Measurements from ENCODE around the gene ZSCAN9. TPM values are rescaled to one million over a fixed set of nuclear protein-coding genes. Genes with fewer than 3 reads are reported as not detected.

The ZSCAN9 gene
- total and polyA plus RNA-seq, 2 of the 13 experiments (the other 11 are each of a cell fraction or from before 2014, with no cell fraction given), result 14.6 to 17.8 TPM

DNA sequence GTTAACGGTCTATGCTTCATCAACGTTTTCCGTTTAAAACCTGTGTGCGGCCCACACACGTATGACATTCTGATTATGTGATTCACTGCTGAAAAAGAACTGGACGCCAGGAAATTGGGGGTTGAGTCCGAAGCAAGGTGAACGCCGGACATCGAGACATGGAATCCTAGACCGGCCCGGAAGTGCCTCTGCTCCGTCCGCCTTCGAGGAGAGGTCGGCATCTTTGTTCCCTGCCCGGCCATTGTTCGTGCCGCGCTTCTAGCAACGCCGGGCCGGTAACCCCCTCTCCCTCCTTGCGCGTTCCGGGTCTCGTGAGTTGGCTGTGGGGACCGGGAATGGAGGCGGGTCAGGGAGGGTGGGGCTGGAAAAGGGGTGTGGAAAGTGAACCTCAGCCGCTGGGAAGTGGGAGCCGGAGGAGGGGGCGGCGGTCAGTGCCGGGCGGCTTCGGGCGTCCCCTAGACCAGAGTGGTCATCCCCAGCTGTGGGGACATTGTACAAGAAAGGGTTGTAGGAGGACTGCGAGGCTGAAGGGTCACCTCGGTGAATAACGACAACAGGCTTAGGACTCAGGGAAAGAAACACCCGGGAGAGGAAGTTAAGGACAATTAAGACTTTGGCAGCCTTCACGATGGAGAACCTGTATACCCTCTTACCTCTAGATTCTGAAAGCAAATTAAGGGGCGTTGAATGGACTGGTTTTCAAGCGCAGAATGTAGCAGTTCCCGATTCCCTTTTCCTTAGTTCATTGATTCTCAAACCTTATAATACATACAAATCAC lies at the start of gene ZSCAN9 (continued):
- TF ChIP-seq, protein P1, sequence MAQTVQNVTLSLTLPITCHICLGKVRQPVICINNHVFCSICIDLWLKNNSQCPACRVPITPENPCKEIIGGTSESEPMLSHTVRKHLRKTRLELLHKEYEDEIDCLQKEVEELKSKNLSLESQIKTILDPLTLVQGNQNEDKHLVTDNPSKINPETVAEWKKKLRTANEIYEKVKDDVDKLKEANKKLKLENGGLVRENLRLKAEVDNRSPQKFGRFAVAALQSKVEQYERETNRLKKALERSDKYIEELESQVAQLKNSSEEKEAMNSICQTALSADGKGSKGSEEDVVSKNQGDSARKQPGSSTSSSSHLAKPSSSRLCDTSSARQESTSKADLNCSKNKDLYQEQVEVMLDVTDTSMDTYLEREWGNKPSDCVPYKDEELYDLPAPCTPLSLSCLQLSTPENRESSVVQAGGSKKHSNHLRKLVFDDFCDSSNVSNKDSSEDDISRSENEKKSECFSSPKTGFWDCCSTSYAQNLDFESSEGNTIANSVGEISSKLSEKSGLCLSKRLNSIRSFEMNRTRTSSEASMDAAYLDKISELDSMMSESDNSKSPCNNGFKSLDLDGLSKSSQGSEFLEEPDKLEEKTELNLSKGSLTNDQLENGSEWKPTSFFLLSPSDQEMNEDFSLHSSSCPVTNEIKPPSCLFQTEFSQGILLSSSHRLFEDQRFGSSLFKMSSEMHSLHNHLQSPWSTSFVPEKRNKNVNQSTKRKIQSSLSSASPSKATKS (CRISPR knock-in tag; IDR thresholded peaks at IDR 0.05), result no peak
- TF ChIP-seq ZNF20 (CRISPR knock-in tag; IDR thresholded peaks at IDR 0.05), result peak; percentile 71; the same call in 1 of the 2 replicates
- peak; percentile 74; the same call in 1 of the 2 replicates for TF ChIP-seq ZNF552 (CRISPR knock-in tag; IDR thresholded peaks at IDR 0.05; ENCODE audit: borderline replicate concordance)
- TF ChIP-seq ZFAT (CRISPR knock-in tag; conservative IDR thresholded peaks at IDR 0.05), result no peak
- no peak for TF ChIP-seq PRMT3 (CRISPR knock-in tag; IDR thresholded peaks at IDR 0.05; ENCODE audit: borderline replicate concordance, low read depth)
- peak; percentile 98 for TF ChIP-seq KAT7 (CRISPR knock-in tag; IDR thresholded peaks at IDR 0.05; ENCODE audit: borderline replicate concordance)
- TF ChIP-seq NR1H2 (CRISPR knock-in tag; IDR thresholded peaks at IDR 0.05; ENCODE audit: borderline replicate concordance, low read depth), result 0 out of 2 replicates have a peak, but pooled peaks have one; percentile 46
- peak; percentile 59; the same call in 1 of the 2 replicates for TF ChIP-seq MAZ (IDR thresholded peaks at IDR 0.05; ENCODE audit: borderline replicate concordance, low read depth, low read length)
- peak; percentile 92; the same call in 1 of the 2 replicates for TF ChIP-seq MAZ (CRISPR knock-in tag; IDR thresholded peaks at IDR 0.05; ENCODE audit: low read depth)
- no peak for TF ChIP-seq THYN1 (CRISPR knock-in tag; IDR thresholded peaks at IDR 0.05; ENCODE audit: borderline replicate concordance, low read depth)
- TF ChIP-seq CREM (IDR thresholded peaks at IDR 0.05), result peak; percentile 70; the same call in 1 of the 2 replicates
- TF ChIP-seq CREM (CRISPR knock-in tag; IDR thresholded peaks at IDR 0.05), result no peak
- TF ChIP-seq ZNF557 (CRISPR knock-in tag; IDR thresholded peaks at IDR 0.05), result no peak
- no peak for TF ChIP-seq CEBPB (IDR thresholded peaks at IDR 0.05; ENCODE audit: borderline replicate concordance, low read depth, low read length)
- TF ChIP-seq, protein P2, sequence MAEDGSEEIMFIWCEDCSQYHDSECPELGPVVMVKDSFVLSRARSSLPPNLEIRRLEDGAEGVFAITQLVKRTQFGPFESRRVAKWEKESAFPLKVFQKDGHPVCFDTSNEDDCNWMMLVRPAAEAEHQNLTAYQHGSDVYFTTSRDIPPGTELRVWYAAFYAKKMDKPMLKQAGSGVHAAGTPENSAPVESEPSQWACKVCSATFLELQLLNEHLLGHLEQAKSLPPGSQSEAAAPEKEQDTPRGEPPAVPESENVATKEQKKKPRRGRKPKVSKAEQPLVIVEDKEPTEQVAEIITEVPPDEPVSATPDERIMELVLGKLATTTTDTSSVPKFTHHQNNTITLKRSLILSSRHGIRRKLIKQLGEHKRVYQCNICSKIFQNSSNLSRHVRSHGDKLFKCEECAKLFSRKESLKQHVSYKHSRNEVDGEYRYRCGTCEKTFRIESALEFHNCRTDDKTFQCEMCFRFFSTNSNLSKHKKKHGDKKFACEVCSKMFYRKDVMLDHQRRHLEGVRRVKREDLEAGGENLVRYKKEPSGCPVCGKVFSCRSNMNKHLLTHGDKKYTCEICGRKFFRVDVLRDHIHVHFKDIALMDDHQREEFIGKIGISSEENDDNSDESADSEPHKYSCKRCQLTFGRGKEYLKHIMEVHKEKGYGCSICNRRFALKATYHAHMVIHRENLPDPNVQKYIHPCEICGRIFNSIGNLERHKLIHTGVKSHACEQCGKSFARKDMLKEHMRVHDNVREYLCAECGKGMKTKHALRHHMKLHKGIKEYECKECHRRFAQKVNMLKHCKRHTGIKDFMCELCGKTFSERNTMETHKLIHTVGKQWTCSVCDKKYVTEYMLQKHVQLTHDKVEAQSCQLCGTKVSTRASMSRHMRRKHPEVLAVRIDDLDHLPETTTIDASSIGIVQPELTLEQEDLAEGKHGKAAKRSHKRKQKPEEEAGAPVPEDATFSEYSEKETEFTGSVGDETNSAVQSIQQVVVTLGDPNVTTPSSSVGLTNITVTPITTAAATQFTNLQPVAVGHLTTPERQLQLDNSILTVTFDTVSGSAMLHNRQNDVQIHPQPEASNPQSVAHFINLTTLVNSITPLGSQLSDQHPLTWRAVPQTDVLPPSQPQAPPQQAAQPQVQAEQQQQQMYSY (CRISPR knock-in tag; IDR thresholded peaks at IDR 0.05), result no peak
- no peak for TF ChIP-seq NFATC3 (CRISPR knock-in tag; IDR thresholded peaks at IDR 0.05)
- peak; percentile 84 for TF ChIP-seq ZNF891 (CRISPR knock-in tag; IDR thresholded peaks at IDR 0.05)
- peak; percentile 77 for TF ChIP-seq U2AF1 (optimal IDR thresholded peaks at IDR 0.05; ENCODE audit: low read depth, low read length)
- TF ChIP-seq, protein P3, sequence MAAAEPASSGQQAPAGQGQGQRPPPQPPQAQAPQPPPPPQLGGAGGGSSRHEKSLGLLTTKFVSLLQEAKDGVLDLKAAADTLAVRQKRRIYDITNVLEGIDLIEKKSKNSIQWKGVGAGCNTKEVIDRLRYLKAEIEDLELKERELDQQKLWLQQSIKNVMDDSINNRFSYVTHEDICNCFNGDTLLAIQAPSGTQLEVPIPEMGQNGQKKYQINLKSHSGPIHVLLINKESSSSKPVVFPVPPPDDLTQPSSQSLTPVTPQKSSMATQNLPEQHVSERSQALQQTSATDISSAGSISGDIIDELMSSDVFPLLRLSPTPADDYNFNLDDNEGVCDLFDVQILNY (CRISPR knock-in tag; conservative IDR thresholded peaks at IDR 0.05), result peak; percentile 74; the same call in 1 of the 2 replicates
- TF ChIP-seq KLF6 (CRISPR knock-in tag; IDR thresholded peaks at IDR 0.05), result peak; percentile 67
- TF ChIP-seq, protein P4, sequence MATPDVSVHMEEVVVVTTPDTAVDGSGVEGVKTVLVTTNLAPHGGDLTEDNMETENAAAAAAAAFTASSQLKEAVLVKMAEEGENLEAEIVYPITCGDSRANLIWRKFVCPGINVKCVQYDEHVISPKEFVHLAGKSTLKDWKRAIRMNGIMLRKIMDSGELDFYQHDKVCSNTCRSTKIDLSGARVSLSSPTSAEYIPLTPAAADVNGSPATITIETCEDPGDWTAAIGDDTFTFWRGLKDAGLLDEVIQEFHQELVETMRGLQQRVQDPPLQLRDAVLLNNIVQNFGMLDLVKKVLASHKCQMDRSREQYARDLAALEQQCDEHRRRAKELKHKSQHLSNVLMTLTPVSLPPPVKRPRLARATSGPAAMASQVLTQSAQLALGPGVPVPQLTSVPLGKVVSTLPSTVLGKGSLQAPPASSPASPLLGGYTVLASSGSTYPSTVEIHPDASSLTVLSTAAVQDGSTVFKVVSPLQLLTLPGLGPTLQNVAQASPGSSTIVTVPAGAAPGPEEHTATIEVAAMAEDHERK (CRISPR knock-in tag; IDR thresholded peaks at IDR 0.05; ENCODE audit: low read depth), result peak; percentile 53; the same call in 1 of the 2 replicates
